Measurements from ENCODE around the gene EPHB2. TPM values are rescaled to one million over a fixed set of nuclear protein-coding genes. Genes with fewer than 3 reads are reported as not detected.

The EPHB2 gene
- total and polyA plus RNA-seq, 2 of the 4 experiments (the other 2 are of a cell fraction) = 52.3 to 58.8 TPM

- no peak overlapping the region for H2AK5ac ChIP-seq (ENCODE audit: low read depth, low read length)
- H3K4me1 ChIP-seq (ENCODE audit: control insufficient read depth, insufficient read depth, low read length) = peaks cover 9% of the 10 kb centered on the region
- no peak overlapping the region for H4K8ac ChIP-seq (ENCODE audit: low read depth in 2 of 2, low read length in 2 of 2)
- H4K20me1 ChIP-seq (ENCODE audit: insufficient read depth, low read length) = no peaks in the 10 kb centered on the region; the same call in 1 of the 2 replicates
- no peak for ATAC-seq (ENCODE audit: low read depth)
- no peak overlapping the region for H3K56ac ChIP-seq (ENCODE audit: extremely low read depth, insufficient read depth, low read length)
- no peak overlapping the region for H2BK120ac ChIP-seq (ENCODE audit: low read depth, low read length)
- dilution Hi-C loops (cut with HindIII; ENCODE audit: low sequenced_read_pairs, unreplicated experiment) = no loop called here
- no peak overlapping the region for H2BK15ac ChIP-seq (ENCODE audit: low read depth, low read length)
- no peaks in the 10 kb centered on the region for H3K79me1 ChIP-seq (ENCODE audit: low read depth in 1 of 2, low read length in 2 of 2)
- no peak overlapping the region for H3K23ac ChIP-seq (ENCODE audit: low read depth, low read length)
- H3K4me2 ChIP-seq (ENCODE audit: low read depth, low read length) = no peak overlapping the region
- no peak overlapping the region for H3K18ac ChIP-seq (ENCODE audit: low read depth, low read length)
- no peak overlapping the region for H3K27ac ChIP-seq (ENCODE audit: insufficient read depth, low read length)
- ChIA-PET CTCF (no interaction called here), POLR2A (ENCODE audit: unreplicated experiment) (no interaction called here)
- no peak overlapping the region for H2BK20ac ChIP-seq (ENCODE audit: low read depth, low read length)
- no peak overlapping the region for H4K91ac ChIP-seq (ENCODE audit: insufficient read depth, low read depth, low read length)
- intact Hi-C loops (cut with micrococcal nuclease) = no loop called here
- no peak overlapping the region for H3K4me3 ChIP-seq (ENCODE audit: insufficient read depth, low read depth, low read length)
- no peaks in the 10 kb centered on the region for H3K9me3 ChIP-seq (ENCODE audit: control insufficient read depth, insufficient read depth, low read length)
- 0 out of 2 replicates have a peak, but pooled peaks cover 7% of the 10 kb centered on the region for H3K9me1 ChIP-seq (ENCODE audit: insufficient read depth, low read length)
- no peak overlapping the region for H3K14ac ChIP-seq (replicated peaks; ENCODE audit: low read depth, low read length)
- no peak overlapping the region for H3K9ac ChIP-seq (ENCODE audit: low read depth, low read length)
- H3K4ac ChIP-seq (ENCODE audit: low read depth, low read length) = no peak overlapping the region
- H2AFZ ChIP-seq (replicated peaks; ENCODE audit: low read length, poor library complexity) = no peak overlapping the region
- no TSS peak for BruUV-seq (replicated peaks)
- no peak overlapping the region for H4K5ac ChIP-seq (ENCODE audit: low read depth, low read length)
- no peak overlapping the region for H2AK9ac ChIP-seq (replicated peaks; ENCODE audit: low read depth, low read length, poor library complexity)
- H3K36me3 ChIP-seq (ENCODE audit: control insufficient read depth, insufficient read depth, low read length) = peaks cover 31% of the 10 kb centered on the region
- H3K27me3 ChIP-seq (ENCODE audit: control insufficient read depth, insufficient read depth, low read length) = no peaks in the 10 kb centered on the region
- TF ChIP-seq RFX5 (IDR thresholded peaks at IDR 0.05; ENCODE audit: low read depth, low read length) = no peak
- TF ChIP-seq POLR2A (IDR thresholded peaks at IDR 0.05; ENCODE audit: low read depth, low read length) = no peak
- TF ChIP-seq RAD21 (IDR thresholded peaks at IDR 0.05; ENCODE audit: low read length) = no peak
- no peak for TF ChIP-seq USF2 (IDR thresholded peaks at IDR 0.05; ENCODE audit: low read depth, low read length)
- TF ChIP-seq CEBPB (IDR thresholded peaks at IDR 0.05; ENCODE audit: low read depth, low read length) = no peak
- no peak for TF ChIP-seq BHLHE40 (IDR thresholded peaks at IDR 0.05; ENCODE audit: low read depth, low read length)
- TF ChIP-seq NFE2L2 (IDR thresholded peaks at IDR 0.05; ENCODE audit: low read depth, low read length) = no peak
- TF ChIP-seq SMC3 (IDR thresholded peaks at IDR 0.05; ENCODE audit: low read depth, low read length) = no peak
- TF ChIP-seq MAZ (IDR thresholded peaks at IDR 0.05; ENCODE audit: borderline replicate concordance, low read depth, low read length) = no peak
- no peak for TF ChIP-seq ELK1 (IDR thresholded peaks at IDR 0.05; ENCODE audit: borderline replicate concordance, low read depth, low read length)
- no peak for TF ChIP-seq MAFK (IDR thresholded peaks at IDR 0.05; ENCODE audit: low read depth, low read length)
- TF ChIP-seq MXI1 (IDR thresholded peaks at IDR 0.05; ENCODE audit: borderline replicate concordance, low read depth, low read length) = no peak
- no peak for TF ChIP-seq RCOR1 (IDR thresholded peaks at IDR 0.05; ENCODE audit: insufficient replicate concordance, low read length)
- no peak for TF ChIP-seq CTCF (conservative IDR thresholded peaks at IDR 0.05; ENCODE audit: low read depth, low read length)
- 72% methylated on average over 8 of the region's 15 CpGs; no CpG with 5 or more reads in 1 of the 2 experiments for WGBS, 2 experiments (ENCODE audit: extremely low coverage in 2 of 2, insufficient read length in 1 of 2)
- H2BK5ac ChIP-seq (ENCODE audit: low read depth, low read length, poor library complexity, severe bottlenecking) = no peak overlapping the region
- in situ Hi-C loops (cut with MboI; ENCODE audit: low sequenced_read_pairs) = no loop called here
- no peak for DNase-seq
Measured at GRCh38 chr1:22915816-22916470, 205.3 kb downstream of the EPHB2 start.

Data from IMR-90 (cell line).